ENCODE data around the gene CLIP2.
A peak's percentile ranks its signal among the peaks of the same experiment; 100 is the strongest.
"Not testable (repeated sequence)": the region's sequence is repeated elsewhere in the genome, so short reads cannot be mapped to it uniquely, and the experiment has no call there.

The CLIP2 gene

DNA sequence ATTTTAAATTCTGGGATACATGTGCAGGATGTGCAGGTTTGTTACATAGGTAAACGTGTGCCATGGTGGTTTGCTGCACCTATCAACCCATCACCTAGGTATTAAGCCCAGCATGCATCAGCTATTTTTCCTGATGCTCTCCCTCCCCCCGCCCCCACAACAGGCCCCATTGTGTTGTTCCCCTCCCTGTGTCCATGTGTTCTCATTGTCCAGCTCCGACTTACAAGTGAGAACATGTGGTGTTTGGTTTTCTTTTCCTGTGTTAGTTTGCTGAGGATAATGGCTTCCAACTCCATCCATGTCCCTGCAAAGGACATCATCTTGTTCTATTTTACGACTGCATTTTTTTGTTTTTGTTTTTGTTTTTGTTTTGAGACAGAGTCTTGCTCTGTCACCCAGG lies 26.7 kb downstream of the CLIP2 start:
- H3K27me3 ChIP-seq (ENCODE audit: control insufficient read depth in 3 of 3, insufficient read depth in 3 of 3, low read depth in 1 of 3, low read length in 3 of 3); H3K23ac ChIP-seq (ENCODE audit: low read depth, low read length, poor library complexity); H3K4ac ChIP-seq (ENCODE audit: low read length); H3K9ac ChIP-seq (ENCODE audit: low read depth, low read length, poor library complexity); H3K4me1 ChIP-seq (ENCODE audit: control insufficient read depth in 2 of 2, insufficient read depth in 1 of 2, low read depth in 1 of 2, low read length in 2 of 2); H2BK120ac ChIP-seq (ENCODE audit: low read depth, low read length); H4K8ac ChIP-seq (ENCODE audit: low read depth, low read length); H3K79me1 ChIP-seq (ENCODE audit: low read depth, low read length); H2BK15ac ChIP-seq (ENCODE audit: low read length); H2AK5ac ChIP-seq (ENCODE audit: low read depth, low read length); H3K18ac ChIP-seq (ENCODE audit: low read length); H3K14ac ChIP-seq (ENCODE audit: low read length); H3K4me3 ChIP-seq (ENCODE audit: low read length in 2 of 2); H3K4me2 ChIP-seq (ENCODE audit: insufficient read depth, low read length, poor library complexity, severe bottlenecking); H2BK5ac ChIP-seq (ENCODE audit: low read length); H4K91ac ChIP-seq (ENCODE audit: low read depth, low read length, poor library complexity); DNase-seq (ENCODE audit: low spot score); H2AFZ ChIP-seq (ENCODE audit: low read length); H3K9me3 ChIP-seq (replicated peaks in 1 of 2; ENCODE audit: control insufficient read depth in 2 of 2, insufficient read depth in 1 of 2, low read depth in 1 of 2, low read length in 2 of 2); H2BK12ac ChIP-seq (ENCODE audit: low read length); H3K27ac ChIP-seq (replicated peaks; ENCODE audit: low read length): not testable (repeated sequence)
- WGBS, 2 donors (ENCODE audit: extremely low coverage in 2 of 2, insufficient read length in 2 of 2, insufficient replicate concordance in 1 of 2), result no CpG with 5 or more reads among the region's 4 CpGs
- H3K36me3 ChIP-seq (replicated peaks in 1 of 2; ENCODE audit: control insufficient read depth in 2 of 2, insufficient read depth in 2 of 2, low read length in 2 of 2), result peaks cover 2 to 22% of the 10 kb centered on the region in 2 donors

DNA sequence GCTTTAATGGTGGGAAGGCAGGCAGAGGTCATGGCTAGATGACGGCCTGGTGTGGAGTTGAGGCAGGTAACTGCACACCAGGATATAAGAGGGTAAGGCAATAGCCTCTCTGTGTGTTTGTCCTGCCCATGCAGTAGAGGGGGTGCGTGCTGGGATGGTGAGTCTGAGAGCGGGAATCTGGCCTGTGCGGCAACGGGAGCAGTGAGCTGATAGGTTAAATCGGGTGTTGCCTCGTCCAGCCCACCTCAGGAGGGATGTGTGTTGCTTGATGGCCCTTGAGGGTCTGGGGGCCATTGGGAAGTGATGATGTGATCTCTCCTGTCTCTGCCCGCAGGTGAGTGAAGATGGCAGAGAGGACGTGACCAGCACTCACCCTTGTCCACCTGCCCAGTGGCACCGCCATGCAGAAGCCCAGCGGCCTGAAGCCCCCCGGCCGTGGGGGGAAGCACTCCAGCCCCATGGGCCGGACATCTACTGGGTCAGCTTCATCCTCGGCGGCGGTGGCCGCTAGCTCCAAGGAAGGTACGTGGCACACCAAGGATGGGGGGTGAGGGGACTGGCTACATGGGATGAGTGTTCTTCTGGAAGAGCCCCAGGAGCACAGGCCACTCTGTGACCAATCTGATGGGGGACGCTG lies 28.1 kb downstream of the CLIP2 start:
- Histone ChIP-seq H3K27ac (replicated peaks; ENCODE audit: low read length) (no peak overlapping the region), H3K4ac (ENCODE audit: low read length) (no peak overlapping the region), H3K27me3 (ENCODE audit: control insufficient read depth in 3 of 3, insufficient read depth in 3 of 3, low read depth in 1 of 3, low read length in 3 of 3) (no peaks in the 10 kb centered on the region), H2BK15ac (ENCODE audit: low read length) (no peak overlapping the region), H3K4me1 (ENCODE audit: control insufficient read depth in 2 of 2, insufficient read depth in 1 of 2, low read depth in 1 of 2, low read length in 2 of 2) (peaks cover 0 to 3% of the 10 kb centered on the region in 2 donors), H2BK120ac (ENCODE audit: low read depth, low read length) (no peak overlapping the region), H3K18ac (ENCODE audit: low read length) (peak overlapping the region; percentile 44), H2BK5ac (ENCODE audit: low read length) (no peak overlapping the region), H3K14ac (ENCODE audit: low read length) (peak overlapping the region; percentile 2), H4K91ac (ENCODE audit: low read depth, low read length, poor library complexity) (no peak overlapping the region), H3K4me3 (ENCODE audit: low read length in 2 of 2) (no peak overlapping the region), H3K36me3 (replicated peaks in 1 of 2; ENCODE audit: control insufficient read depth in 2 of 2, insufficient read depth in 2 of 2, low read length in 2 of 2) (peaks cover 2 to 26% of the 10 kb centered on the region in 2 donors), H2AFZ (ENCODE audit: low read length) (no peak overlapping the region), H4K8ac (ENCODE audit: low read depth, low read length) (peak overlapping the region; percentile 48), H3K9ac (ENCODE audit: low read depth, low read length, poor library complexity) (no peak overlapping the region), H3K9me3 (replicated peaks in 1 of 2; ENCODE audit: control insufficient read depth in 2 of 2, insufficient read depth in 1 of 2, low read depth in 1 of 2, low read length in 2 of 2) (no peaks in the 10 kb centered on the region), H2BK12ac (ENCODE audit: low read length) (no peak overlapping the region), H3K4me2 (ENCODE audit: insufficient read depth, low read length, poor library complexity, severe bottlenecking) (no peak overlapping the region), H2AK5ac (ENCODE audit: low read depth, low read length) (peak overlapping the region; percentile 61), H3K79me1 (ENCODE audit: low read depth, low read length) (peaks cover 2% of the 10 kb centered on the region), H3K23ac (ENCODE audit: low read depth, low read length, poor library complexity) (peak overlapping the region; percentile 45)
- DNase-seq (ENCODE audit: low spot score), result no peak
- no CpG with 5 or more reads among the region's 20 CpGs for WGBS, 2 donors (ENCODE audit: extremely low coverage in 2 of 2, insufficient read length in 2 of 2, insufficient replicate concordance in 1 of 2)

DNA sequence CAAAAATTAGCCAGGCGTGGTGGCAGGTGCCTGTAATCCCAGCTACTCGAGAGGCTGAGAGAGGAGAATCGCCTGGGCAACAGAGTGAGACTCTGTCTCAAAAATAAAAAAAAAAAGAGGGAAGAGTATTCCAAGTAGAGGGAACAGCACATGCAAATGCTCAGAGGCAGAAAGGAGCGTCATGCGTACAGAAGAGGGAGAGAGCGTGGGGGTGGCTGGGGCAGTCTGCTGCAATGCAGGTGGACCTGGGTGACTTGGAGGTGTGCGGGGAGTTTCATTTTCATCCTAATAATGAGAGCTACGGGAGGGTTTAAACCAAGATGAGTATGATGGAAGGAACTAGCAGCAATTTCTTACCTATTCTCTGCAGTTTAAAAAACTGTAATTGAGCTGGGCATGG lies 28.8 kb downstream of the CLIP2 start:
- Histone ChIP-seq H3K9me3 (replicated peaks in 1 of 2; ENCODE audit: control insufficient read depth in 2 of 2, insufficient read depth in 1 of 2, low read depth in 1 of 2, low read length in 2 of 2) (no peaks in the 10 kb centered on the region), H2BK12ac (ENCODE audit: low read length) (no peak overlapping the region), H3K4me3 (ENCODE audit: low read length in 2 of 2) (no peak overlapping the region), H3K27ac (replicated peaks; ENCODE audit: low read length) (no peak overlapping the region), H3K18ac (ENCODE audit: low read length) (no peak overlapping the region), H3K36me3 (replicated peaks in 1 of 2; ENCODE audit: control insufficient read depth in 2 of 2, insufficient read depth in 2 of 2, low read length in 2 of 2) (peaks cover 2 to 33% of the 10 kb centered on the region in 2 donors), H3K27me3 (ENCODE audit: control insufficient read depth in 3 of 3, insufficient read depth in 3 of 3, low read depth in 1 of 3, low read length in 3 of 3) (no peaks in the 10 kb centered on the region), H2BK5ac (ENCODE audit: low read length) (no peak overlapping the region), H3K14ac (ENCODE audit: low read length) (no peak overlapping the region), H3K4ac (ENCODE audit: low read length) (no peak overlapping the region), H3K9ac (ENCODE audit: low read depth, low read length, poor library complexity) (no peak overlapping the region), H3K23ac (ENCODE audit: low read depth, low read length, poor library complexity) (no peak overlapping the region), H2AFZ (ENCODE audit: low read length) (no peak overlapping the region), H2BK120ac (ENCODE audit: low read depth, low read length) (no peak overlapping the region), H2BK15ac (ENCODE audit: low read length) (no peak overlapping the region), H3K4me2 (ENCODE audit: insufficient read depth, low read length, poor library complexity, severe bottlenecking) (no peak overlapping the region), H2AK5ac (ENCODE audit: low read depth, low read length) (no peak overlapping the region), H3K4me1 (ENCODE audit: control insufficient read depth in 2 of 2, insufficient read depth in 1 of 2, low read depth in 1 of 2, low read length in 2 of 2) (peaks cover 0 to 3% of the 10 kb centered on the region in 2 donors), H4K91ac (ENCODE audit: low read depth, low read length, poor library complexity) (no peak overlapping the region), H3K79me1 (ENCODE audit: low read depth, low read length) (peaks cover 2% of the 10 kb centered on the region), H4K8ac (ENCODE audit: low read depth, low read length) (no peak overlapping the region)
- no CpG with 5 or more reads among the region's 8 CpGs for WGBS, 2 donors (ENCODE audit: extremely low coverage in 2 of 2, insufficient read length in 2 of 2, insufficient replicate concordance in 1 of 2)
- DNase-seq (ENCODE audit: low spot score), result no peak

DNA sequence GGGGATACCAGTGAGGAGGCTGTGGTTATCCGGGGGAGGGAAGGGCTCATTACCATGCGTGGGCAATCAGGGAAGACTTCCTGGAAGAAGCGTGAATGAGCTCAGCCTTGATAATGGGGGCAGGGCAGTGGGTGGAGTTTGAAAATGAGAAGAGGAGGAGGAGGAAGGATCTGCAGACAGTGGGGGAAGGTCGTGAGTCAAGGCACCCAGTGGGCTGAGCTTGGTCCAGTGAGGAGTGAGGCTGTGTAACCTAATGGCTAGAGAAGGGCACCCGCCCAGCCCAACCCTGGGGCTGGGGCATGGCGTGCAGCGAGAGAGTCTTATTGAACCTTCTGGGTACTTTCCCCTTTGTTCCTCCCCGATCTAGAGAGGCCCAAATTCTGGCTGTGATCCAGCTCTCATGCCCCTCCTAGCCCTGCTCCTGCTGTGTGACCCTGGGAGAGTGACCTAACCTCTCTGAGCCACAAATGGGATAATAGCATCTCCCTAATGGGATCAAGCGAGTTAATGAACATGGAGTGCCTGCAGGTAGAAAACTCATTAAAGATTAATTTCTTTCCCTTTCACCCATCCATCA lies 31.5 kb downstream of the CLIP2 start:
- no peak overlapping the region for H3K23ac ChIP-seq (ENCODE audit: low read depth, low read length, poor library complexity)
- H2AFZ ChIP-seq (ENCODE audit: low read length), result no peak overlapping the region
- no CpG with 5 or more reads among the region's 9 CpGs for WGBS, 2 donors (ENCODE audit: extremely low coverage in 2 of 2, insufficient read length in 2 of 2, insufficient replicate concordance in 1 of 2)
- H3K9me3 ChIP-seq (replicated peaks in 1 of 2; ENCODE audit: control insufficient read depth in 2 of 2, insufficient read depth in 1 of 2, low read depth in 1 of 2, low read length in 2 of 2), result peaks cover 0 to 2% of the 10 kb centered on the region in 2 donors
- DNase-seq (ENCODE audit: low spot score), result no peak
- no peak overlapping the region for H2BK5ac ChIP-seq (ENCODE audit: low read length)
- H2BK120ac ChIP-seq (ENCODE audit: low read depth, low read length), result no peak overlapping the region
- H2BK12ac ChIP-seq (ENCODE audit: low read length), result no peak overlapping the region
- no peak overlapping the region for H3K14ac ChIP-seq (ENCODE audit: low read length)
- H3K4me1 ChIP-seq (ENCODE audit: control insufficient read depth in 2 of 2, insufficient read depth in 1 of 2, low read depth in 1 of 2, low read length in 2 of 2), result peaks cover 0 to 3% of the 10 kb centered on the region in 2 donors
- H3K79me1 ChIP-seq (ENCODE audit: low read depth, low read length), result peaks cover 2% of the 10 kb centered on the region
- no peak overlapping the region for H3K4me2 ChIP-seq (ENCODE audit: insufficient read depth, low read length, poor library complexity, severe bottlenecking)
- H3K27ac ChIP-seq (replicated peaks; ENCODE audit: low read length), result no peak overlapping the region
- H4K91ac ChIP-seq (ENCODE audit: low read depth, low read length, poor library complexity), result no peak overlapping the region
- H2AK5ac ChIP-seq (ENCODE audit: low read depth, low read length), result no peak overlapping the region
- H3K4me3 ChIP-seq (ENCODE audit: low read length in 2 of 2), result no peak overlapping the region
- no peak overlapping the region for H3K9ac ChIP-seq (ENCODE audit: low read depth, low read length, poor library complexity)
- H3K18ac ChIP-seq (ENCODE audit: low read length), result no peak overlapping the region
- no peak overlapping the region for H3K4ac ChIP-seq (ENCODE audit: low read length)
- H2BK15ac ChIP-seq (ENCODE audit: low read length), result no peak overlapping the region
- H3K36me3 ChIP-seq (replicated peaks in 1 of 2; ENCODE audit: control insufficient read depth in 2 of 2, insufficient read depth in 2 of 2, low read length in 2 of 2), result peaks cover 2 to 55% of the 10 kb centered on the region in 2 donors
- no peak overlapping the region for H4K8ac ChIP-seq (ENCODE audit: low read depth, low read length)
- no peaks in the 10 kb centered on the region for H3K27me3 ChIP-seq (ENCODE audit: control insufficient read depth in 3 of 3, insufficient read depth in 3 of 3, low read depth in 1 of 3, low read length in 3 of 3)

Measured in neuronal stem cell (in vitro differentiated cells).